Stromal cell of bone marrow (primary cell): ENCODE results near the gene PRSS2.
A peak's percentile ranks its signal among the peaks of the same experiment; 100 is the strongest.

Experiments
- DNase-seq: peaks from one replicate; pipeline ENCODE4 v3.0.0-alpha.2; 2012; ENCODE audit warnings: low read depth

Gene PRSS2

GRCh38 chr7:142801601-142802295 lies 31.0 kb downstream of the PRSS2 start:
- DNase-seq: no peak

DNA sequence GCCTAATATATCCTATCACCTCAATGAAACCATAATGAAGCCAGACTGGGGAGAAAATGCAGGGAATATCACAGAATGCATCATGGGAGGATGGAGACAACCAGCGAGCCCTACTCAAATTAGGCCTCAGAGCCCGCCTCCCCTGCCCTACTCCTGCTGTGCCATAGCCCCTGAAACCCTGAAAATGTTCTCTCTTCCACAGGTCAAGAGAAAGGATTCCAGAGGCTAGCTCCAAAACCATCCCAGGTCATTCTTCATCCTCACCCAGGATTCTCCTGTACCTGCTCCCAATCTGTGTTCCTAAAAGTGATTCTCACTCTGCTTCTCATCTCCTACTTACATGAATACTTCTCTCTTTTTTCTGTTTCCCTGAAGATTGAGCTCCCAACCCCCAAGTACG lies 31.5 kb downstream of the PRSS2 start:
- no peak for DNase-seq

- DNase-seq: no peak
Observed at GRCh38 chr7:142803901-142804300, 33.1 kb downstream of the PRSS2 start.

GRCh38 chr7:142804728-142805207 lies 34.0 kb downstream of the PRSS2 start:
- no peak for DNase-seq

DNA sequence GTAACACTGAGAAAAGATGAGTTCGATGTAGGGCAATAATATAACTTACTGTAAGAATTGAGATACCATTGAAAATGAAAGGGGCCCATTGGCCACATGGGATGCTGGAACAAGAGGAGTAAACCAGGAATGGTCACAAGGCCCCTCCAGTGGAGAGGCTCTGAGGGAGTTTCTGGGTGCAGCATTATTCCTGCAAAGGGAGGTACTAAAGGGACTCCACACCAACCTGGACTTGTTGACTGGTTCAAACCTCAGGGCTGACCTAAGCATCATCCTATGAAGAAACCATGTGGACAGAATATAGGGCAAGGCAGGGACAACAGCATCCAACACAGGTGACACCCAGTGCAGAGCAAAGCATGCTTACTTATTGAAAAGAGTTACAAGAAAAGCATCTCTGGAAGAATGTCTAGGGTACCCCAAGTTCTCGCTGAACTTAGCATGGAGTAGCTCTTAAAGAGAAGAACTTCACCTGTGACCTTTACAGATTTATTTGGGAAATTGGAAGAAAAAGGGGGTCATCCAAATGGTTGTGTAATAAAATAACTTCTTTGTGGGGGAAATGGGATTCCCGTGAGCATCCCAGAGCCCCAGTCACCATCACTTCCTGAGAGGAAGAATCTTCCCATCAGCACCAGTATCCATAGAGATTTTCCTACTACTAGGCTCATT lies 34.7 kb downstream of the PRSS2 start:
- no peak for DNase-seq

- DNase-seq: no peak
Observed at GRCh38 chr7:142806022-142806356, 35.2 kb downstream of the PRSS2 start.

- no peak for DNase-seq
Observed at GRCh38 chr7:142806957-142807356, 36.2 kb downstream of the PRSS2 start.

DNA sequence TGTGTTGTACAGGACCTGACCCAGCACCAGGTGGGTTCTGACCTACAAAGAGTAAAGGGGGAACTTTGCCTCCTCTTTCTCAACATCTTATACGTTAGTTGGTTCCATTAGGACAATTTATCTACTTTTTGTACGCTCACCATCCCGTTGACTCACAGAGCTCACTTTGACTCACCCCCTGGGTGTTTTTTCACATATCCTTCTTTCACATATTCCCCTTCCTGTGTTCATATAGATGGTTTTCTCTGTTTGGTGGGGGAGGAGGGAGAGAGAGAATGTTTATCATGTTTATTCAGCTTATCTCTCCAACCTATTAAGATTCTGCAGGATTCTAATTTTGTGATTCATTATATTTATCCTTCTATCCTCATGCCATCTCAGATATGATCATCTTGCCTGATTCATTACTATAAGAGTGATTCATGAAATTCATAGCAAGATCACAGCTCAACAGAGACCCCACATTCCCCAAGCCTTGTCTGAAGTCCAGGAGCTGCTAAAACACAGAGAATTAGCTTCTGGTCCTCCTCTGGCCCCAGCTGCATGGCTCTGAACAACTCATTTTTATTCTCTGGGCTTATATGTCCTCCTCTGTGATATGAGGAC lies 37.2 kb downstream of the PRSS2 start:
- no peak for DNase-seq

DNA sequence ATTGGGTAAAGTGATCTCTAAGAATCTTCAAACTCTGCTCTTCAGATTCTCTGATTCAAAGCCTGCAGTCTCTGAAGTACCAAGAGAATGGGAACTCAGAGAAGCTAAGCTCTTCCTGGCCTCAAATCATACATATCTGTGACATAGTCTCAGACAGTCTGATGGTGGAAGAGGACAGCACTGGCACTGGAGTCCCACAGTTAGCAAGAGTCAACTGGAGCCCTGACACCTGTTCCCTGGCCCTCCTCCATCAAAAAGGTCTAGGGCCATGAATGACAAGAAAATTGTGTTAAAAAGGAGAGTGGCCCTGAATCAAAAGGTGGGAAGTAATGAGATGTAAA lies 37.7 kb downstream of the PRSS2 start:
- DNase-seq: no peak

GRCh38 chr7:142808802-142809583 lies 38.2 kb downstream of the PRSS2 start:
- DNase-seq: no peak

GRCh38 chr7:142809671-142810070 lies 38.9 kb downstream of the PRSS2 start:
- no peak for DNase-seq

GRCh38 chr7:142811154-142811737 lies 40.5 kb downstream of the PRSS2 start:
- DNase-seq: peak; percentile 25

DNA sequence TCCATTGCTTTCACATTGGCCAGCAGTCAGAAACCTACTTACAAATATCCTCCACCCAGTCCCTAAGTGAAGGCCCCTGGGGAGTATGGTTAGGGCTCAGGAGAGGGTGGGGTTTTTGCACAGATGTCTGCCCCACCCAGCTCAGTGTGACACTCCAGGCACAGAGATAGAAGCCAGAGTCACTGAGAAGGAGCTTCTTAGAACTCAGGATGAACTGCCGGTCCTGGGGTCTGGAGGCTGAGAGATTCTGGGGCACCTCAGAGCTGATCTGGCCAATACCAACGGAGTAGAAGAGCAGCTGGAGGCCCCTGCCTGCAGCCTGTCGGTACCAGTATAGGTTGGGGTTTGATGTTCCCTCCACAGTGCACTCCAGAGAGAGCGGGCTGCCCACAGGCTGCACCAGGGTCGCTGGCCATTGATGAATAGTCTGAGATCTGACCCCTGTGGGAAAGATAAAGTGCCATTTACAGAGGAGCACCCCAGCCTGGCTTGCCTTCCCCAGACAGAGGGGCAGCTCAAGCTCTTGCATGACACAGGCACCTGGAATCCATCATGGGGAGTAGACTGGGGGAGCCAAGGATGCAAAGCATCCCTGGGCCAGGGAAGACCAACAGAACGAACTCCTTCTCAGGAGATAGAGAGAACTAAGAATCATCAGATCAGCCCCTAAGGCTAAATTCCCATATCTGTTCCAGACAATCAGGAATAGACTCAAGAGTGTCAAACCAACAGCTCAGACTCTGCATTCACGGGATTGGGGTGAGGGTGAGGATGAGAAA lies 41.9 kb downstream of the PRSS2 start:
- no peak for DNase-seq

DNA sequence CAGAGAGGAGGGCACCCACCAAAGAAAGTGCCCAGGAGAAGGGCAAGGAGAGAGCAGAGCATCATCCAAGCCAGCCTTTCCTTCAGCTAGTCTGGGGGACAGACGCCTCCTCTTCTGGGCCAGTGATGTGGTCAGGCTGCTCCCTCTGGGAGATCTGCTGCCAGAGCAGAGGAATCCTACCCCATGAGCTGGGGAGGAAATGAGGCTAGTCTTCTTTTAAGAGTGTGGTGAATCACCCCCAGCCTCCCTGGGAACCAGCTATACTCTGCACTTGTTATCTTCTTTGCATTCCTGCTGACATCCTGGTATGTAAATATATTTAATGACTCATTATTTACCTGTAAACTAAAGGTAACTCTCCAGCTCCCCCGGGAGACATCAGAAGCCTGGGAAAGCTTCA lies 42.5 kb downstream of the PRSS2 start:
- peak; percentile 50 for DNase-seq

DNA sequence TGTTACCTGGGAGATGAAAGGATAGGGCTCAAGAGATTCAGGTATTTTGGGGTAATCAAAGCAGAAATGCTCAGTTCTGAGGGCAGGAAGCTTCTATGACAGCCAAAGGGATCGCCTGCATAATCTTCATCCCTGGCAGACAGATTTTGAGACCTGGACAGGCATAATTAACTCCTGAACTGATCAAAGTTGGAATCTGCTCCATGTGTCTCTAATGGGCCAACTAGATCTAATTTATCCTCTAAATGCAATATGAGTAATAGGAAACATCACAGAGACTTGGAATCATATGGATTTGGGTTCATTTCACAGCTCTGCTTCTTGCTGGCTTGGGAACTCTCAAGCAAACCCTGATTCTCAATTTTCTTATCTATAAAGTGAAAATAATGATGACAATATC lies 42.9 kb downstream of the PRSS2 start:
- no peak for DNase-seq

DNA sequence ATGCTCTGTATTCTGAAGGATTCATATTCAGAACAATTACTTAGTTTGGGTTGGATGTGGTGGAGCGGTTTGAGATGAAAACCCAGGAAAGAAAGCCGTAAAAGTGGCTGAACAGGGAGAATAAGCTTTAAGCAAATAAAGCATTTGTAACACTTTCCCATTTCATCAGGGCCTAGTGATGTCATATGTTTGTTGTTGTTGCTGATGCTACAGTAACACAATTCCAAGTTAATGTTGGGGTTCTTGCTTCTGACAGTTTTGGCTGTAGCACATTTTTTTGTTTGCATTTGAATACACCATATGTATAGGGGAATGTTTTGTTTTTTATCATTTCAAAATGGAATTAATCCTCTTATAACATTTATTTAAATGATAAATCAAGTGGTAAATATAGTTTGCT lies 43.7 kb downstream of the PRSS2 start:
- DNase-seq: no peak

DNA sequence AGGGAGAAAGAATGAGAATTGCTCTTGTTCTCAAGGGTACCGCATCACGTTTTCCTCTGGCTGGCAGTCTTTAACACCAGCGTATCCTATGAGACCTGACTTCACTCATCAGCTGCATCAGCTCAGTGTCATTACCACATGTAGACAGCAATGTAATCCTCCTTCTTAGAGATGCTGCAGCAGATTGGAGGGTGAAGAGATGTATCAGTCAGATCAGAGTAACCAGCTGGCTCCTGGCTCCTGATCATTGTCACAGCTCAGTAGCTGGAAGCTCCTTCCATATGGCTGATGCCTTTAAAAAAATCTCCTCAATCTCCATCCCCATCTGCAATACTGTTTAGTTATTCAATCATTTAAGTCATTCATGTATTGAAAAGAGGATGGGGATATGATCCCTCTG lies 44.4 kb downstream of the PRSS2 start:
- DNase-seq: no peak

GRCh38 chr7:142817506-142817905 lies 46.7 kb downstream of the PRSS2 start:
- DNase-seq: no peak

GRCh38 chr7:142819530-142819929 lies 48.8 kb downstream of the PRSS2 start:
- no peak for DNase-seq

GRCh38 chr7:142822714-142823113 lies 51.9 kb downstream of the PRSS2 start:
- DNase-seq: no peak
